Heart left ventricle (tissue), 16 donors: ENCODE data around the gene FAM219A. TPM values are rescaled to one million over a fixed set of nuclear protein-coding genes. Genes with fewer than 3 reads are reported as not detected.

Experiments
- ATAC-seq, 4 donors: fragments of 200-7000 bp; cut with Tn5 transposase; one replicate each; pipeline ENCODE4 v1.9.1; 2020 to 2022; ENCODE audit warnings: moderate library complexity in 4 of 4, mild to moderate bottlenecking in 3 of 4, moderate number of reproducible peaks in 1 of 4
- DNase-seq, 5 donors: peaks; one replicate each; pipeline ENCODE4 v3.0.0-alpha.2; 2020
- H3K27ac ChIP-seq, 12 donors: fragments of 200-600 bp; sonication (generic) in 4 of 12; one replicate each; pipeline versions ENCODE4 v1.5.0 to v1.8.0; 2016 to 2022; ENCODE audit warnings: mild to moderate bottlenecking in 2 of 12
- H3K27me3 ChIP-seq, 9 donors: fragments of 200-600 bp; sonication (generic) in 2 of 9; one replicate each; pipeline versions ENCODE4 v1.5.1 to v1.8.0; 2016 to 2022; ENCODE audit warnings: mild to moderate bottlenecking in 3 of 9
- H3K36me3 ChIP-seq, 9 donors: fragments of 200-600 bp; sonication (generic) in 2 of 9; one replicate each; pipeline versions ENCODE4 v1.5.0 to v1.8.0; 2018 to 2022; ENCODE audit warnings: mild to moderate bottlenecking in 2 of 9
- H3K4me1 ChIP-seq, 12 donors: fragments of 200-600 bp; sonication (generic) in 4 of 12; one replicate each; pipeline versions ENCODE4 v1.5.0 to v1.8.0; 2016 to 2022; ENCODE audit warnings: mild to moderate bottlenecking in 3 of 12
- H3K4me3 ChIP-seq, 12 donors: fragments of 200-600 bp; sonication (generic) in 4 of 12; one replicate each; pipeline versions ENCODE4 v1.5.0 to v1.8.0; 2017 to 2022; ENCODE audit warnings: mild to moderate bottlenecking in 9 of 12, moderate library complexity in 4 of 12
- H3K9me3 ChIP-seq, 12 donors: fragments of 200-600 bp; sonication (generic) in 4 of 12; one replicate each; pipeline versions ENCODE4 v1.5.0 to v1.8.0; 2016 to 2022; ENCODE audit warnings: mild to moderate bottlenecking in 1 of 12
- CTCF ChIP-seq, 12 donors: fragments of 200-600 bp; sonication (generic) in 4 of 12; IDR thresholded peaks; one replicate each; pipeline versions ENCODE4 v1.5.0 to v1.8.0; 2018 to 2022; ENCODE audit warnings: antibody characterized with exemption in 12 of 12, mild to moderate bottlenecking in 5 of 12
- POLR2A ChIP-seq, 2 donors: fragments of 450-650 bp; IDR thresholded peaks; one replicate each; pipeline ENCODE4 v1.6.1; 2017; ENCODE audit warnings: antibody characterized with exemption in 2 of 2, mild to moderate bottlenecking in 2 of 2, moderate library complexity in 2 of 2
- WGBS, 4 donors: extraction: QIAGEN DNeasy Blood & Tissue Kit in 2 of 4; methylation state at CpG; one replicate each; pipeline versions ENCODE4 v1.1.5 to v1.1.7; 2013 to 2018; 5-methylcytosine and 5-hydroxymethylcytosine counted together
- intact Hi-C, 10 donors: fragments of 100-400 bp; cut with DNase I; formaldehyde crosslinking; loops; one replicate each; pipeline versions ENCODE4 v1.11.1 to v1.14.2; 2022
- polyA plus RNA-seq, 2 donors: library from polyadenylated mRNA; stranded (reverse); fragments of 200-250 nt; gene quantifications; one replicate each; pipeline ENCODE4 v1.2.3, GENCODE V29; 2013
- total RNA-seq, 9 donors: library from RNA; depleted of rRNA in 2 of 9; stranded (reverse); fragments of >200 nt in 2 of 9; fragmentation: NEBNext Ultra II Directional in 3 of 9; extraction: Animal tissue kit (Norgen Biotek cat#: 25700) in 3 of 9; gene quantifications; one replicate each; pipeline versions ENCODE4 v1.1.0 to v1.2.4, GENCODE V29; 2016 to 2023
- donor health status: ischemic (EF 13 %, LVEDD 7.1; RV severe dilation, severe dysfunction).
- donor health status: healthy with polysubstance abuse.
- donor health status: DM: no; HTN: yes; CAD: no.
- donor health status: DM: no; HTN: no; CAD: no.
- donor health status: ischemic (EF 25% LVEDD 6.9; RV normal size, moderate dysfunction).
- donor health status: ischemic (EF 25% LVEDD 5.7; RV mildly dilated, moderate dysfunction).
- donor health status: healthy.
- donor health status: DM: yes; HTN: yes; CAD: no.
- donor health status: ischemic (EF 35%, LVEDD 5.7; RV mildly dilated, moderate dysfunction).
- donor health status: nonischemic (EF 11% LVEDD 7.7; RV severe dilation, severe dysfunction).
- donor health status: DM: yes; HTN: yes; CAD: no.
- donor health status: PGD.
- donor health status: ischemic (EF 29% LVEDD 5.4; RV normal size, mild dysfunction).
- donor health status: nonischemic (EF 23%, LVEDD 6.1; RV moderate dilation, normal function).

Gene FAM219A
- total and polyA plus RNA-seq, 11 donors, result 12.7 to 39.1 (median 25.9) TPM

GRCh38 chr9:34463901-34464232 is 5.5 kb upstream of the FAM219A start:
- Histone ChIP-seq H3K27me3 (peaks cover 0 to 3% (median 0%) of the 10 kb centered on the region in 9 donors), H3K9me3 (no peaks in the 10 kb centered on the region), H3K4me1 (peaks cover 0 to 11% (median under 1%) of the 10 kb centered on the region in 12 donors), H3K36me3 (no peaks in the 10 kb centered on the region), H3K4me3 (no peak overlapping the region), H3K27ac (no peak overlapping the region)
- WGBS, 4 donors, result 69 to 87% (median 80%) methylated on average over 2 of the region's 2 CpGs
- TF ChIP-seq CTCF (IDR thresholded peaks at IDR 0.05) (no peak), POLR2A (IDR thresholded peaks at IDR 0.05) (no peak)
- intact Hi-C loops, result loop anchor here in 1 of 10 donors (5.0 kb wide), 1 partner anchor 33 kb away; no protein-coding TSS in a partner anchor
- ATAC-seq (no peak), DNase-seq (no peak)

DNA sequence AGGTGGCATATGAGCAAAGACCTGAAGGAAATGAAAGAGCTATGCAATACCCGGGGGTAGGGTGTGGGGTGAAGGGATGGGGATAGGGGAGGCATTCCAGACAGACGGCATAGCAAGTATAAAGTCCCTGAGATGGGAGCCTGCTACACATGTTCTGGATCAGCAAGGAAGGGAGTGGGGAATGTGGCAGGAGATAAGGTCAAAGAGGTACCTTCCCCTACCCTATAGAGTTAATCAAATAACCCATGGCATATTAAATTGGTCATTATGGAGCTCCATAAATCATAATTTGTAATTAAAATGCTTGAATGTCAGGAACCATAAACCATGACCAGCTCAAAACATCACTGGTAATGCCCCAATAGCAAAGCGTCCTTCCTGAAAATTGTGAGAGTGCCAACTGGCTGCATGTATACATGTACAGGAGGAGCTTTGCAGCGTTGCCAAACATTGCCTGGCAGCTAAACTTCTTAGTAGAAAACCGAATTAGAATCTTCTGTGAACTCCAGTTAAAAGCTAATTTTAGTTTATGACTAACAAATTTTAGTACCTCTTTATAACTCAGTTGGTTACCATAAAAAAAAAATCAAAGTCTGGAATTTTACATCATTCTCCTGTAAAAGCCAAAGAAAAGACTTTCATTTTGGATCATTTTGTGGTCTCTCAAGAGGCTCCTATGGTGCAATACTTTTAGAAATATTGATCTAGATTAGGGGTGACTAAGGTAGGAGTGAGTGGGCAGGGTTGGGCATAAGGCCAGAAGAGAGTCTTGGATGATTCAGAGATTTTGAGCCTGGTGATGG is 4.9 kb upstream of the FAM219A start:
- intact Hi-C loops, result loop anchor here in 1 of 10 donors (5.0 kb wide), 1 partner anchor 34 kb away; no protein-coding TSS in a partner anchor
- Histone ChIP-seq H3K4me1 (peaks cover 0 to 14% (median 2%) of the 10 kb centered on the region in 12 donors), H3K9me3 (no peaks in the 10 kb centered on the region), H3K36me3 (no peaks in the 10 kb centered on the region), H3K4me3 (no peak overlapping the region), H3K27ac (no peak overlapping the region), H3K27me3 (peaks cover 0 to 3% (median 0%) of the 10 kb centered on the region in 9 donors)
- WGBS, 4 donors, result 33 to 40% (median 38%) methylated on average over 5 of the region's 5 CpGs
- TF ChIP-seq POLR2A (IDR thresholded peaks at IDR 0.05) (no peak), CTCF (IDR thresholded peaks at IDR 0.05) (no peak)
- ATAC-seq (no peak), DNase-seq (no peak)

DNA sequence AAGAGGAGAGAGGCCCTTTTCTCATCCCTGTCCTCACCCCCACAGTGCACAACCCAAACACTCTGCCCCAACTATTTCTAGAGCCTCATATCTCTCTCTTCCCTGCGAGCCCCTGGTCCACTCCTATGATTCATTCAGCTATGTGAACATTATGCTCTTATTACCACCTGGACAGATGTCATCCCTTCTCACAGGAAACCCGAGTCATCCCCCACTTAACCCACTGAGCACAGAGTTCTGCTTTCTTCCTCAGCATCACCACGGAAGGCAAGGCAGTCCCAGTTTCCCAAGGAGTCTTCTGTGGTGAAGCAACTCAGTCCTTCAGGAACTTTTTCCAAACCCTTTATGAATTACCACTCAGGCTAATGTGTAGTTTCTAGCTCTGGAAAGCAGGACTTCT is 1.6 kb upstream of the FAM219A start:
- Histone ChIP-seq H3K4me1 (peaks cover 0 to 39% (median 26%) of the 10 kb centered on the region in 12 donors), H3K27ac (no peak overlapping the region), H3K4me3 (no peak overlapping the region), H3K27me3 (no peaks in the 10 kb centered on the region), H3K36me3 (no peaks in the 10 kb centered on the region), H3K9me3 (no peaks in the 10 kb centered on the region)
- intact Hi-C loops, result loop anchor here in 3 of 10 donors (5.0 to 10.0 kb wide), 5 partner anchors 37 to 815 kb away; partner anchors contain the start of genes ENHO (in 1 of the 3), KIF24 (in 1 of the 3), NUDT2 (in 1 of the 3) and RPP25L (in 1 of the 3)
- no peak for ATAC-seq
- whole genome bisulfite sequencing, 4 donors, result 55 to 76% (median 59%) methylated on average over 3 of the region's 3 CpGs
- TF ChIP-seq CTCF (IDR thresholded peaks at IDR 0.05) (no peak), POLR2A (IDR thresholded peaks at IDR 0.05) (no peak)
- DNase-seq, result no peak

- ATAC-seq (no peak), DNase-seq (no peak)
- intact Hi-C loops, result loop anchor here in 3 of 10 donors (5.0 to 10.0 kb wide), 4 partner anchors 63 to 815 kb away; partner anchors contain the start of genes ENHO (in 1 of the 3), KIF24 (in 1 of the 3), NUDT2 (in 1 of the 3) and RPP25L (in 1 of the 3)
- WGBS, 4 donors, result 84 to 95% (median 88%) methylated on average over 14 of the region's 14 CpGs
- Histone ChIP-seq H3K36me3 (no peaks in the 10 kb centered on the region), H3K4me3 (no peak overlapping the region), H3K27me3 (no peaks in the 10 kb centered on the region), H3K4me1 (peaks cover 0 to 45% (median 31%) of the 10 kb centered on the region in 12 donors), H3K27ac (no peak overlapping the region), H3K9me3 (no peaks in the 10 kb centered on the region)
- TF ChIP-seq POLR2A (IDR thresholded peaks at IDR 0.05) (no peak), CTCF (IDR thresholded peaks at IDR 0.05) (no peak)
Observed at GRCh38 chr9:34459356-34459755, 986 bp upstream of the FAM219A start.
